Ascending aorta (tissue), 2 donors: ENCODE results near the gene PARN. TPM values are rescaled to one million over a fixed set of nuclear protein-coding genes. Genes with fewer than 3 reads are reported as not detected.

Experiments
- DNase-seq, 2 donors: peaks; one replicate each; pipeline ENCODE4 v3.0.0-alpha.2; 2019; ENCODE audit warnings: low spot score in 2 of 2
- H3K27ac ChIP-seq, 2 donors: fragments of 200-600 bp; sonication (generic); one replicate each; pipeline ENCODE4 v1.5.1; 2016 to 2017; ENCODE audit warnings: mild to moderate bottlenecking in 1 of 2
- H3K27me3 ChIP-seq: fragments of 200-600 bp; sonication (generic); one replicate; pipeline ENCODE4 v1.5.1; 2017
- H3K36me3 ChIP-seq, 2 donors: fragments of 200-600 bp; sonication (generic); one replicate each; pipeline ENCODE4 v1.5.1; 2016
- H3K4me1 ChIP-seq, 2 donors: fragments of 200-600 bp; sonication (generic); one replicate each; pipeline ENCODE4 v1.5.1; 2016 to 2017; ENCODE audit warnings: mild to moderate bottlenecking in 1 of 2
- H3K4me3 ChIP-seq, 2 donors: fragments of 200-600 bp; sonication (generic); one replicate each; pipeline ENCODE4 v1.5.1; 2016 to 2017; ENCODE audit warnings: mild to moderate bottlenecking in 1 of 2
- H3K9me3 ChIP-seq, 2 donors: fragments of 200-600 bp; sonication (generic); one replicate each; pipeline ENCODE4 v1.5.1; 2016
- intact Hi-C: fragments of 100-400 bp; cut with DNase I; formaldehyde crosslinking; loops from one replicate; pipeline ENCODE4 v1.15.1; 2023
- total RNA-seq: library from RNA; depleted of rRNA; stranded (reverse); fragments of >200 nt; gene quantifications from one replicate; pipeline ENCODE4 v1.1.0, GENCODE V29; 2016
- TF ChIP-seq, protein P1 (sequence below), 3 experiments: fragments of 200-600 bp in 2 of 3; fragments of 450-650 bp in 1 of 3; sonication (generic) in 2 of 3; IDR thresholded peaks; one replicate each; pipeline ENCODE4 v1.5.1; 2016 to 2019; ENCODE audit warnings: antibody characterized with exemption in 3 of 3, mild to moderate bottlenecking in 1 of 3, moderate library complexity in 1 of 3

The PARN gene
- total RNA-seq, 1 donor from 2014 or later, result 3.8 TPM

DNA sequence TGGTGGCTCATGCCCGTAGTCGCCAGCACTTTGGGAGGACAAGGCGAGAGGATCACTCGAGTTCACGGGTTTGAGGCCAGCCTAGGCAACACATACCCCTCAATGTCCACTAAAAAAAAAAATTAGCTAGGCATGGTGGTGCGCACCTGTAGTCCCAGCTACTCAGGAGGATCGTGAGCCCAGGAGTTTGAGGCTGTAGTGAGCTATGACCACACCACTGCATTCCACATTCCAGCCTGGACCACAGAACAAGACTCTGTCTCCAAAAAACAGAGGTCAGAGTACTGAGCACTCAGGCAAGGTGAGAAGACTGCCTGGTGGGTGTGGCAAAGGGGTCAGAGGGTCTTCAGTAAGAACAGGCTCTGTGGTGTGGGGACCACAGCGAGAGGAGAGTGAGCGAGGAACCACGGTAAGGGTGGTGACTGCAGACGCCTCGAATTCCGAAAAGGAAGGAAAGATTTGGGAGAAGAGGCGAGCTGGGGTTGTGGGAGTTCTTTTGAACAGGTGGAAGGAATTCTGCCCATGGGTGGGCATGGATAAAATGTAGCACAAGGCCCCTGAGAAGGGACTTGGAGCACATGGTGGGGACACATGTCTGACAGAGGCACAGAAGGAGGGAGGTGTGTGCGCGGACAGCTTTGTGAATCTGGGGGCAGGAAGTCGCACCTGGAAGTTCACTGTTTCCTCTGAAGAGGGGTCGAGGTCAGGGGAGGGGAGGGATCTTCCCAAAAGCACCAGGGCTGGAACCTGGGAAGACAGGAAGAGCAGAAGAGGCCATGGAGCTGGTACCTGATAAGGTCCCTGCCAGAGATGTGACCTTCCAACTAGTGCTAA lies 134.6 kb downstream of the PARN start:
- Histone ChIP-seq H3K9me3 (no peaks in the 10 kb centered on the region), H3K27me3 (no peaks in the 10 kb centered on the region), H3K27ac (no peak overlapping the region), H3K4me1 (peaks cover 2 to 18% of the 10 kb centered on the region in 2 donors), H3K4me3 (no peak overlapping the region), H3K36me3 (no peaks in the 10 kb centered on the region)
- TF ChIP-seq, protein P1, sequence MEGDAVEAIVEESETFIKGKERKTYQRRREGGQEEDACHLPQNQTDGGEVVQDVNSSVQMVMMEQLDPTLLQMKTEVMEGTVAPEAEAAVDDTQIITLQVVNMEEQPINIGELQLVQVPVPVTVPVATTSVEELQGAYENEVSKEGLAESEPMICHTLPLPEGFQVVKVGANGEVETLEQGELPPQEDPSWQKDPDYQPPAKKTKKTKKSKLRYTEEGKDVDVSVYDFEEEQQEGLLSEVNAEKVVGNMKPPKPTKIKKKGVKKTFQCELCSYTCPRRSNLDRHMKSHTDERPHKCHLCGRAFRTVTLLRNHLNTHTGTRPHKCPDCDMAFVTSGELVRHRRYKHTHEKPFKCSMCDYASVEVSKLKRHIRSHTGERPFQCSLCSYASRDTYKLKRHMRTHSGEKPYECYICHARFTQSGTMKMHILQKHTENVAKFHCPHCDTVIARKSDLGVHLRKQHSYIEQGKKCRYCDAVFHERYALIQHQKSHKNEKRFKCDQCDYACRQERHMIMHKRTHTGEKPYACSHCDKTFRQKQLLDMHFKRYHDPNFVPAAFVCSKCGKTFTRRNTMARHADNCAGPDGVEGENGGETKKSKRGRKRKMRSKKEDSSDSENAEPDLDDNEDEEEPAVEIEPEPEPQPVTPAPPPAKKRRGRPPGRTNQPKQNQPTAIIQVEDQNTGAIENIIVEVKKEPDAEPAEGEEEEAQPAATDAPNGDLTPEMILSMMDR (IDR thresholded peaks at IDR 0.05), result no peak
- intact Hi-C loops, result no loop called here
- no peak for DNase-seq

DNA sequence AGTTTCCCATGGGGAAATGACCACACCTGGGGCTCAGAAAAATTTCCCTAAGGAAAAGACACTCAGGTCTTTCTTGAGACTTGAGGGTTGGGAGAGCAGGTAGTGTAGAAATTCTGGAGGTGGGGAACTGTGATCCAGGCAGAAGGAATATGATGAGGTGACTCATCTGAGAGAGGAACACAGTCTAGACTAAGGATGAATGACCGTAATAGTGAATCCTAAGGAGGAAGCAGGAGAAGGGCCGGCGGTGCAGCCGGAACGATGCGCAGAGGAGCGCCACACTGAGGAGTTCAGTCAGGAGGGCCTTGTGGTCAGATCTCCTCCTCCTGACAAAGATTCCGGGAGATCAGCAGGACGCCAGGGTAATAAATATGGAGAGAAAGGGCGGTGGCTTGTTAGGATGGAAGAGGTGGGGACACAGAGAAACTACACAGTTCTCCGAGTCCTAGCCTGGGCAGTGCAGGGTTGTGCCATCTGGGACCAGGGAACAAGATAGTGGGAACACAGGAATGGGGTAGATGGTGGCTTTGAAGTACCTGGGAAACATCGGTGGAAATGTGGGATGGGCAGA lies 135.6 kb downstream of the PARN start:
- peaks cover 0 to 16% of the 10 kb centered on the region in 2 donors for H3K4me1 ChIP-seq
- intact Hi-C loops, result no loop called here
- no peaks in the 10 kb centered on the region for H3K27me3 ChIP-seq
- H3K36me3 ChIP-seq, result no peaks in the 10 kb centered on the region
- DNase-seq, result no peak
- H3K27ac ChIP-seq, result no peak overlapping the region
- TF ChIP-seq, protein P1 (IDR thresholded peaks at IDR 0.05), result no peak
- no peak overlapping the region for H3K4me3 ChIP-seq
- H3K9me3 ChIP-seq, result no peaks in the 10 kb centered on the region

DNA sequence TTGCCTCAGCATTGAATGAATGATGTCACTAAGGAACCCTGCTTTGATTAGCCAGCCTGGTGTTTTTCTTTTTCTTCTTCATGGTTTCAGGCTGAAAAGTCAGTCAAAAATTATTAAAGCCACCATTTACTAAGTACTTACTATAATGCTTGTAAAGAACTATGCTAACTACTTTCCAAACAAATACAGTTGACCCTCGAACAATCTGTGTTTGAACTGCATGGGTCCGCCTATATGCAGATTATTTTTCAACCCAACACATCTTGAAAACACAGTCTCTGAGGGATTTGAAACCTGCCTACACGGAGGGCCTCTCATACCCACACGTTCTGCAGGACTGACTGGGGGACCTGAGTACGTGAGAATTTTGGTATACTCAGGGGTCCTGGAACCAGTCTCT lies 136.3 kb downstream of the PARN start:
- intact Hi-C loops, result no loop called here
- TF ChIP-seq, protein P1 (IDR thresholded peaks at IDR 0.05), result no peak

DNA sequence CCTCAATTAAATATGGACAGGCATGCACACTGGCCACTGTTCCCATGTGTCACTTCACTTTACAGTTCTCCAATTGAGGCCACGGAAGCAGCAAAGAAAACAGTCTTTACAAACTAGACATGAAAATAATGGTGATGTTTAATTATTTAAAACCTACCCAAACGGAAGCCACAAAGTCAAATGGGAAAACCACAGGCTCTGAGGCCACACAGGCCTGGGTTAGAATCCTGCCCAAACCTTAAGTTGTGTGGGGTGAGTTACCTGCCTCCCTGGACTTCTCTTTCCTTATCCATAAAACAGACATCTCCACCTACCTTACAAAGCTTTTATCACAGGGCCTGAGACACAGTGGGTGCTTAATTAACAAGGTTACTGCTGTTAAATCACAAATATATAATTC lies 137.4 kb downstream of the PARN start:
- no peaks in the 10 kb centered on the region for H3K27me3 ChIP-seq
- TF ChIP-seq, protein P1 (IDR thresholded peaks at IDR 0.05), result no peak
- H3K27ac ChIP-seq, result no peak overlapping the region
- H3K36me3 ChIP-seq, result no peaks in the 10 kb centered on the region
- no peaks in the 10 kb centered on the region for H3K9me3 ChIP-seq
- no peak overlapping the region for H3K4me3 ChIP-seq
- DNase-seq, result no peak
- intact Hi-C loops, result no loop called here
- H3K4me1 ChIP-seq, result peaks cover 0 to 9% of the 10 kb centered on the region in 2 donors

More for the DNA sequence above, 136.3 kb downstream of the PARN start:
- no peaks in the 10 kb centered on the region for H3K27me3 ChIP-seq
- H3K9me3 ChIP-seq, result no peaks in the 10 kb centered on the region
- no peak overlapping the region for H3K4me3 ChIP-seq
- no peaks in the 10 kb centered on the region for H3K36me3 ChIP-seq
- H3K4me1 ChIP-seq, result peaks cover 0 to 13% of the 10 kb centered on the region in 2 donors
- no peak for DNase-seq
- H3K27ac ChIP-seq, result no peak overlapping the region

DNA sequence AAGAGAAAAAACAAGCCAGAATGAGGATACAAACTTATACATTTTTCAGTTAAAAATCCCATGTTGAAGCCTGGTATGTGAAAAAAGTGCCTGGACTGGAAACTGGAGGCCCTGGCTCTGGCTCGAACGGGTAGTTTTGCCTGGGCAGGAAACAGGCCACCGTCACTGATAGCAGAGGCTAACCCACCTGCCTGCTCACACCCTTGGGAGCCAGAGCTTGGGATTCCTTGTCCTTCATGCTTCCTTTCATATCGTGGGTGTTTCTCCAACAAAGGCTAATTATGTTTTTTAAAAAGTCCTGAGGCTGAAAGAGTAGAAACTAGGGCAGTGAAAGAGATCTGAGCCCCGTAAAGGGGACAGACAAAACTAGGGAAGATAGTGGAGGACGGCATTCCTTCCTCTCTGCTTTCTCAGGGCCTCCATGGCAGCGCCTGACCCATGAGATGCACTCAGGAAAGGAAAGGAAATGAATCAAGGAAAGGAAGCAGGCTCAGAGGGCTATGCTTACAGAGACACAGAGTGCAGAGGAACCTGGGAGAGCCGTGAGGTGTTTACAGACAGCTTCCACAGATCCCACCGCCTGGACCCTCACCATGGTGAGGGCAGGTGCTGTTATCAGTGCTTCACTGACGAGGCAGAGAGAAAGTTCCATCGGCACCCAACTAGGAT lies 138.1 kb downstream of the PARN start:
- Histone ChIP-seq H3K27me3 (no peaks in the 10 kb centered on the region), H3K4me3 (no peak overlapping the region), H3K4me1 (peaks cover 0 to 9% of the 10 kb centered on the region in 2 donors), H3K9me3 (no peaks in the 10 kb centered on the region), H3K27ac (no peak overlapping the region), H3K36me3 (no peaks in the 10 kb centered on the region)
- TF ChIP-seq, protein P1 (IDR thresholded peaks at IDR 0.05), result no peak
- DNase-seq, result no peak
- intact Hi-C loops, result no loop called here
